ENCODE data around the gene EGLN1.

- TF ChIP-seq EZH2 (IDR thresholded peaks at IDR 0.05; ENCODE audit: borderline replicate concordance, control insufficient read depth, low read depth, low read length) (no peak), POLR2AphosphoS5 (IDR thresholded peaks at IDR 0.05; ENCODE audit: low read length) (no peak)
Observed at GRCh38 chr1:231407049-231407448, 15.0 kb downstream of the EGLN1 start.

All from GM12878 (cell line).